ENCODE measurements around the gene NPC1.
A peak's percentile ranks its signal among the peaks of the same experiment; 100 is the strongest.
"Not testable (repeated sequence)": the region's sequence is repeated elsewhere in the genome, so short reads cannot be mapped to it uniquely, and the experiment has no call there.

NPC1 gene

GRCh38 chr18:23523429-23524212, 62.7 kb downstream of the NPC1 start:
- DNase-seq (ENCODE audit: low read depth in 3 of 3) = no peak

- DNase-seq (ENCODE audit: low read depth in 3 of 3) = no peak
These were observed 64.4 kb downstream of the NPC1 start for GRCh38 chr18:23521907-23522306.

DNA sequence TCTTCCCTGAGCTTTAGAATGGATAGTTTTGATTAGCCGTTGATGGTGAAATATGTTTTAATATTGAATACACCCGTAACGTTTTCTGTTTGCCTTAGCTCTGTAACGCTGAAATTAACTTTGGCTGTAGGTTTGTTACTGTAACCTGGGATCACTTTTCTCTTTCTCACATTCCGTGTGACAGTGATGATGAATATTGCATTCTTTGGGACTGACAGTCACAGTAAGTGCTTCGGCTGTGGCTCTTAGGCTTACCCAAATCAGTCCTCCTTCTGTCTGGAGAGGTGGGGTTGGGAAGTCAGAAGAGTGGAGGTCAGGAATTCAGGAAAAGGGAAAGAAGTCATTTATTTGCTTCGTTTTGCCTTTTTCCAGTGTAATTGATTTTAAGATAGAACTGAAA, 65.0 kb downstream of the NPC1 start:
- no peak for DNase-seq (ENCODE audit: low read depth in 3 of 3)

GRCh38 chr18:23519734-23520133, 66.6 kb downstream of the NPC1 start:
- DNase-seq (ENCODE audit: low read depth in 3 of 3) = no peak

DNA sequence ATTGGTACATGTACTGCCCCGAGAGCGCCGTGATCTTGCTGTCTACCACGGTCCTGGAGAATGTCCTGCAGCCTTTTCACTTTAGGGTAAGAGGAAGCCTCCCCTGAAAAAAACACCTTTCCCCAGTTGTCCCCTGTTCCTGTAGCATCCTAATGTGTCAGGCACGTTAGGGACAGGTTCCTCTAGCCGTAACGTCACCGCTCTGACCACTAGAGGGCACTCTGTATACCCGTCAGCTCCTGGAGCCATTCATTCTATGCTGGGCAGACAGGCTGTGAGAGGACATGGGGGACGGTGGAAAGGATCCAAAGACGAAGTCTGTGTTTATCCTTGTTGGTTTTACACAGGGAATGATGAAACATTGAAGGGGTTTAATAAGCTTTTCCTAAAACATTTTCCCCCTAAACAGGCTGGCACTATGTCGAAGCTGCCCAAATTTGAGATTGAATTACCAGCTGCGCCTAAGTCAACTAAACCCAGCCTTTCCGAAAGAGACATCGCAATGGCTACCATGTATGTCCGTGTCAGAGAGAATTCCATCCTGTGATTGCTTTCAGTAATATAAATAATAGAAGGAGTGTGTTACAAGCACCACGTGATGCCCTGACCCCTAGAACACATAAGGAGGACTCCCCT, 70.3 kb downstream of the NPC1 start:
- DNase-seq (ENCODE audit: low read depth in 3 of 3) = peak; percentile 38 to 65 (median 51)

- DNase-seq (ENCODE audit: low read depth in 3 of 3) = no peak
These were observed 73.7 kb downstream of the NPC1 start for GRCh38 chr18:23512641-23513040.

GRCh38 chr18:23512216-23512615, 74.1 kb downstream of the NPC1 start:
- DNase-seq (ENCODE audit: low read depth in 3 of 3) = not testable (repeated sequence)

GRCh38 chr18:23510923-23511322, 75.4 kb downstream of the NPC1 start:
- not testable (repeated sequence) for DNase-seq (ENCODE audit: low read depth in 3 of 3)

- DNase-seq (ENCODE audit: low read depth in 3 of 3) = no peak
These were observed 79.9 kb downstream of the NPC1 start for GRCh38 chr18:23506393-23506792.

- no peak for DNase-seq (ENCODE audit: low read depth in 3 of 3)
These were observed 81.6 kb downstream of the NPC1 start for GRCh38 chr18:23504720-23505119.

DNA sequence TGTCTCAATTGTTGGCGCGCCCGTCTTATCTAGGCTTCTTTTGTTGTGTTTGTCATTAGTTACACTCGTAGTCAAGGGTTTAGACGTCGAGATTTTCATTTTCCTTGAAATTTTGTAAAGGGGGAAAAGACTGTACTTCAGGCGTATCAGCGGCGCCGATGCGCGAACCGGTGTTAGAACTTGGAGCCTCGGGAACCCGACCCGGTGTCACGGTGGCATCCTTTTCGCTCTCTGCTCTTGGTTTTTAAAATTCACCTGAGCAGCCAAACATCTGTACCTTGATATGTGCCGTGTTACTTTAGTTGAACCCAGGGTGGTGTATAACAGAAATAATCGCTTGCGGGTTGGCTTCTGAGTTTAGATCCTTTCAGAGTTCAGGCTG, 82.4 kb downstream of the NPC1 start:
- no peak for DNase-seq (ENCODE audit: low read depth in 3 of 3)

- DNase-seq (ENCODE audit: low read depth in 3 of 3) = peak; percentile 95 to 99 (median 97)
These were observed 83.0 kb downstream of the NPC1 start, which contains the start of gene RMC1 for GRCh38 chr18:23503038-23503962. Gene RMC1, plus strand, starts transcription at chr18:23503511. Its CDS starts 108 bp downstream, at chr18:23503619.

DNA sequence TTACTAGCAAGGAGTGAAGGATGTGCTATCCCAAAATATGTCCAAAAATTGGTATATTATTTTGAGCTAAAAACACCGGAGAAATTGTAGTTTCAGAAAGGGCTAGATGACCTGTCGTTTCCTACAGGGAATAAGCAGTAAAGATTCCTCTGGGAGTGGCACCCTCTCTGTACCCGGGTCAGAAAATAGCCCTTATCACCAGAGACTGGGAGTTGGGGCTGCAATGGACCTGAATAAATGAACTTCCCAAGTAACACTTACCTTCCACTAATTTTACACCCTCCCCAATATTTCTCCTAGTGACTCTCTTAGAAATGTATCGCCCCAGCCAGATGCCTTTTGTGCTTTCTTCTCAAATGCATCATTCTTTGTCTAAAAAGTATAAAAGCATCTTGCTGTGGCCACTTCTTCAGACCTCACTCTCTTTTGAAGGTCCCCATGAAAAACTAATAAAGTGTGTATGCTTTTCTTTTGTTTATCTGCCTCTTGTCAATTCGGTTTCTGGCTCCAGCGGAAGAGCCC, 83.7 kb downstream of the NPC1 start:
- no peak for DNase-seq (ENCODE audit: low read depth in 3 of 3)

DNA sequence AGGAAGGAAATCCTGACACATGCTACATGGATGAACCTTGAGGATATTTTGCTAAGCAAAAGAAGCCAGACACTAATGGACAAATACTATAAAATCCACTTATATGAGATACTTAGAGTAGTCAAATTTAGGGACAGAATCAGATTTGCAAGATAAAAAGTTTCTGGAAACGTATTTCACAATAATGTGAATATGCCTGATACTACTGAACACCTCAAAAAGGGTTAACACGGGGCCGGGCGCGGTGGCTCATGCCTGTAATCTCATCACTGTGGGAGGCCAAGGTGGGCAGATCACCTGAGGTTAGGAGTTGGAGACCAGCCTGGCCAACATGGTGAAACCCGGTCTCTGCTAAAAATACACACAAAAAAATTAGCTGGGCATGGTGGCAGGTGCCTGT, 84.7 kb downstream of the NPC1 start:
- no peak for DNase-seq (ENCODE audit: low read depth in 3 of 3)

GRCh38 chr18:23499291-23499781, 87.0 kb downstream of the NPC1 start:
- DNase-seq (ENCODE audit: low read depth in 3 of 3) = no peak

DNA sequence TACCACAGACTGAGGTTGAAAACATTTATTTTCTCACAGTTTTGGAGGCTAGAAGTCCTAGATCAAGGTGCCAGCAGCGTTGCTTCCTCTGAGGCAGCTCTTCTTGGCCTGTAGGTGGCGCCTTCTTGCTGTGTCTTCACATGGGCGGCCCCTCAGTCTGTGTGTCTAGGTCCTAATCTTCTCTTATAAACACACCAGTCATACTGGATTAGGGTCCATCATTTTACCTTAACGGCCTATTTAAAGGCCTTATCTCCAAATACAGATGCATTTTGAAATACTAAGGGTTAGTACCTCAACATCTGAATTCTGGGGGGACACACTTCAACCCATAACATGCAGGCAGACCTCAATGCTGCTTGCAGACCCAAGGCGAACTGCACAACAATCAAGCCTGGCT, 87.4 kb downstream of the NPC1 start:
- DNase-seq (ENCODE audit: low read depth in 3 of 3) = peak; percentile 20 to 45 (median 41)

DNA sequence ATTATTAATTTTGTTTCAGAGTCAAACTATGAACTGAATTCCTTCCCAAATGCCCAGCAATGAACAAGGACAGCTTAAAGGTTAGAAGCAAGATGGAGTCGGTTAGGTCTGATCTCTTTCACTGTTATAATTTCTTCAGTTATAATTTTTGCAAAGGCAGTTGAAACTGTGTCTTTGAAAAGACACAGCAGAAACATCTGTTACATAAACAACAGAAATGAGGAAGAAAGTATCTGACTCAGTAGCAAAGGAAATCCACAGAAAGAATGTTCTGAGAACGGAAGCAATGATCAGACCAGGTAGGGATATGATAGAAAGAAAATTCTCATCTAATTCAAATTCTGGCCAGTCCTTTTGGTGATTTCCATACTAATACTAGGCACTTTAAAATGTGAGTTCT, 88.2 kb downstream of the NPC1 start:
- no peak for DNase-seq (ENCODE audit: low read depth in 3 of 3)

- DNase-seq (ENCODE audit: low read depth in 3 of 3) = no peak
These were observed 90.4 kb downstream of the NPC1 start for GRCh38 chr18:23495723-23496440.

DNA sequence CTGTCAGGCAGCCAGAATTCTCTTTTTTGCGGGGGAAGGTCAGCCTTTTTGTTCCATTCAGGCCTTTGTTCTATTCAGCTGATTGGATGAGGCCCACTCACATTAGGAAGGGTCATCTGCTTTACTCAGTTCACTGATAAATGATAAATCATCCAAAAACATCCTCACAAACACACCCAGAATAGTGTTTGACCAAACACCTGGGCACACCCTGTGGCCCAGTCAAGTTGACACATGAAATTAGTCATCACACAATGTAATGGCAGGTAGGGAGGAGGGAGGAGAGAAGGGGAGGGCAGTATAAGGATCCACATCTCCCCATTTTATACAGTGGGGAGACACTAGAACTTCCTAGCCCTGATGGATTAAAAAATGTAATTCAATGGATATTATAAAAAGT, 91.3 kb downstream of the NPC1 start:
- no peak for DNase-seq (ENCODE audit: low read depth in 3 of 3)

- no peak for DNase-seq (ENCODE audit: low read depth in 3 of 3)
These were observed 92.7 kb downstream of the NPC1 start for GRCh38 chr18:23493654-23494053.

GRCh38 chr18:23489586-23489985, 96.7 kb downstream of the NPC1 start:
- DNase-seq (ENCODE audit: low read depth in 3 of 3) = not testable (repeated sequence)

Data from stimulated activated CD4-positive, alpha-beta T cell treated with anti-CD3 and anti-CD28 coated beads, TNF-alpha, amount 100 ng/mL, for 4 hours (primary cell).